ENCODE results near the gene THBS4. TPM values are rescaled to one million over a fixed set of nuclear protein-coding genes. Genes with fewer than 3 reads are reported as not detected.

THBS4 gene
- total and polyA plus RNA-seq, 2 experiments from 2014 or later: 0.43 to 0.70 TPM

GRCh38 chr5:80067016-80067415 is 31.9 kb downstream of the THBS4 start:
- H3K79me2 ChIP-seq (ENCODE audit: insufficient read depth): no peaks in the 10 kb centered on the region
- H3K9me3 ChIP-seq (ENCODE audit: low read depth): no peaks in the 10 kb centered on the region
- H3K27ac ChIP-seq: no peak overlapping the region
- no peak overlapping the region for H3K4me3 ChIP-seq
- peaks cover 5% of the 10 kb centered on the region; the same call in 1 of the 2 replicates for H3K4me1 ChIP-seq (ENCODE audit: insufficient read depth)
- no peak overlapping the region for H3K4me2 ChIP-seq (ENCODE audit: unreplicated experiment)
- no peak for DNase-seq
- no peaks in the 10 kb centered on the region for H3K27me3 ChIP-seq (replicated peaks; ENCODE audit: insufficient read depth)
- H3K36me3 ChIP-seq (ENCODE audit: low read depth): no peaks in the 10 kb centered on the region
- TF ChIP-seq EZH2phosphoT487 (IDR thresholded peaks at IDR 0.05; ENCODE audit: insufficient read depth, low read depth) (no peak), EZH2 (IDR thresholded peaks at IDR 0.05; ENCODE audit: insufficient read depth, poor library complexity, severe bottlenecking) (no peak)
- no peaks in the 10 kb centered on the region for H3K9me2 ChIP-seq (ENCODE audit: insufficient read depth)
- 0 out of 2 replicates have a peak, but pooled peaks cover 5% of the 10 kb centered on the region for H3F3A ChIP-seq (ENCODE audit: insufficient read depth)
- no peaks in the 10 kb centered on the region for H4K20me1 ChIP-seq (ENCODE audit: insufficient read depth)
- 64 to 65% methylated on average over 2 of the region's 2 CpGs for WGBS, 2 experiments (ENCODE audit: low coverage in 1 of 2, low lambda C conversion rate in 2 of 2, missing lambda C conversion rate in 2 of 2)
- no peak overlapping the region for H3K9ac ChIP-seq
- no peak overlapping the region for H2AFZ ChIP-seq
- in situ Hi-C loops (cut with MboI): no loop called here

GRCh38 chr5:80067531-80068245 is 32.5 kb downstream of the THBS4 start:
- Histone ChIP-seq H2AFZ (no peak overlapping the region), H3F3A (ENCODE audit: insufficient read depth) (0 out of 2 replicates have a peak, but pooled peaks cover 5% of the 10 kb centered on the region), H3K4me3 (no peak overlapping the region), H3K36me3 (ENCODE audit: low read depth) (no peaks in the 10 kb centered on the region), H4K20me1 (ENCODE audit: insufficient read depth) (no peaks in the 10 kb centered on the region), H3K9me2 (ENCODE audit: insufficient read depth) (no peaks in the 10 kb centered on the region), H3K79me2 (ENCODE audit: insufficient read depth) (no peaks in the 10 kb centered on the region), H3K9me3 (ENCODE audit: low read depth) (no peaks in the 10 kb centered on the region), H3K4me2 (ENCODE audit: unreplicated experiment) (no peak overlapping the region), H3K27me3 (replicated peaks; ENCODE audit: insufficient read depth) (no peaks in the 10 kb centered on the region), H3K9ac (no peak overlapping the region), H3K27ac (no peak overlapping the region), H3K4me1 (ENCODE audit: insufficient read depth) (peaks cover 12% of the 10 kb centered on the region)
- in situ Hi-C loops (cut with MboI): no loop called here
- WGBS, 2 experiments (ENCODE audit: low coverage in 1 of 2, low lambda C conversion rate in 2 of 2, missing lambda C conversion rate in 2 of 2): 91 to 94% methylated on average over 8 of the region's 8 CpGs
- DNase-seq: no peak
- no peak for TF ChIP-seq EZH2phosphoT487 (IDR thresholded peaks at IDR 0.05; ENCODE audit: insufficient read depth, low read depth)
- no peak for TF ChIP-seq EZH2 (IDR thresholded peaks at IDR 0.05; ENCODE audit: insufficient read depth, poor library complexity, severe bottlenecking)

DNA sequence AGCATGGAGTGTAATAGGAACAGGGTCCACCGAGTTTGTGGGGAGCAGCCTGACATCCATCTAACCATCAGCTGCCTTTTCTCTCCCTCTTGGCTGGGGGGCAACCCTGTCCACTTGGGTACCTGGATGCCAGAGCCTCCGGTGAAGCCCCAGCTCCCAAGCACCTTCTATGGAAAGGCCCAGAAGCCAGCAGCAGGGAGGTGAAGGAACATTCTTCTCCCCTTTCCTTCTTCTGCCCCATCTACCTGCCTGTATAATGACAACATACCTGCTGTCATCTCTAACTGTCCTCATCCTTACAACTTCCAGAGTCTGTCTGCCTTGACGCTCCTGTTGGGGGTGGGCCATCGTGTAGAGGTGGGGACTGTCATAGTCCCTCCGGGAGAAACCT is 33.1 kb downstream of the THBS4 start:
- no peaks in the 10 kb centered on the region for H4K20me1 ChIP-seq (ENCODE audit: insufficient read depth)
- no peaks in the 10 kb centered on the region for H3K9me2 ChIP-seq (ENCODE audit: insufficient read depth)
- no peak overlapping the region for H3K9ac ChIP-seq
- 0 out of 2 replicates have a peak, but pooled peaks cover 5% of the 10 kb centered on the region for H3F3A ChIP-seq (ENCODE audit: insufficient read depth)
- H2AFZ ChIP-seq: no peak overlapping the region
- 75 to 80% methylated on average over 5 of the region's 5 CpGs for WGBS, 2 experiments (ENCODE audit: low coverage in 1 of 2, low lambda C conversion rate in 2 of 2, missing lambda C conversion rate in 2 of 2)
- H3K79me2 ChIP-seq (ENCODE audit: insufficient read depth): no peaks in the 10 kb centered on the region
- no peak for DNase-seq
- no peak overlapping the region for H3K4me2 ChIP-seq (ENCODE audit: unreplicated experiment)
- H3K27me3 ChIP-seq (replicated peaks; ENCODE audit: insufficient read depth): no peaks in the 10 kb centered on the region
- no peaks in the 10 kb centered on the region for H3K9me3 ChIP-seq (ENCODE audit: low read depth)
- in situ Hi-C loops (cut with MboI): no loop called here
- H3K27ac ChIP-seq: no peak overlapping the region
- peaks cover 14% of the 10 kb centered on the region for H3K4me1 ChIP-seq (ENCODE audit: insufficient read depth)
- no peak overlapping the region for H3K4me3 ChIP-seq
- no peak for TF ChIP-seq EZH2phosphoT487 (IDR thresholded peaks at IDR 0.05; ENCODE audit: insufficient read depth, low read depth)
- no peak for TF ChIP-seq EZH2 (IDR thresholded peaks at IDR 0.05; ENCODE audit: insufficient read depth, poor library complexity, severe bottlenecking)
- H3K36me3 ChIP-seq (ENCODE audit: low read depth): no peaks in the 10 kb centered on the region

GRCh38 chr5:80068775-80069174 is 33.6 kb downstream of the THBS4 start:
- no peaks in the 10 kb centered on the region for H3K79me2 ChIP-seq (ENCODE audit: insufficient read depth)
- no peak overlapping the region for H3K4me3 ChIP-seq
- in situ Hi-C loops (cut with MboI): no loop called here
- TF ChIP-seq EZH2 (IDR thresholded peaks at IDR 0.05; ENCODE audit: insufficient read depth, poor library complexity, severe bottlenecking): no peak
- peaks cover 14% of the 10 kb centered on the region for H3K4me1 ChIP-seq (ENCODE audit: insufficient read depth)
- no peak overlapping the region for H2AFZ ChIP-seq
- H3K4me2 ChIP-seq (ENCODE audit: unreplicated experiment): no peak overlapping the region
- WGBS, 2 experiments (ENCODE audit: low coverage in 1 of 2, low lambda C conversion rate in 2 of 2, missing lambda C conversion rate in 2 of 2): 94 to 98% methylated on average over 4 of the region's 4 CpGs
- H3K27ac ChIP-seq: no peak overlapping the region
- H3K9ac ChIP-seq: no peak overlapping the region
- 0 out of 2 replicates have a peak, but pooled peaks cover 5% of the 10 kb centered on the region for H3F3A ChIP-seq (ENCODE audit: insufficient read depth)
- H3K9me3 ChIP-seq (ENCODE audit: low read depth): no peaks in the 10 kb centered on the region
- DNase-seq: no peak
- H3K36me3 ChIP-seq (ENCODE audit: low read depth): no peaks in the 10 kb centered on the region
- no peaks in the 10 kb centered on the region for H3K27me3 ChIP-seq (replicated peaks; ENCODE audit: insufficient read depth)
- H4K20me1 ChIP-seq (ENCODE audit: insufficient read depth): no peaks in the 10 kb centered on the region
- no peaks in the 10 kb centered on the region for H3K9me2 ChIP-seq (ENCODE audit: insufficient read depth)
